Sigmoid colon (tissue), 4 donors: Measurements from ENCODE around the gene PAN2.

Experiments used
- POLR2AphosphoS5 ChIP-seq, 4 donors: sonication (generic); formaldehyde crosslinking; IDR thresholded peaks; one replicate each; pipeline ENCODE4 v1.6.1; 2017; ENCODE audit warnings: antibody characterized with exemption in 4 of 4
- TF ChIP-seq, protein P1 (sequence below), 4 experiments: fragments of 450-650 bp in 3 of 4; fragments of 200-600 bp in 1 of 4; IDR thresholded peaks; one replicate each; pipeline ENCODE4 v1.5.1; 2016 to 2019; ENCODE audit warnings: antibody characterized with exemption in 4 of 4, mild to moderate bottlenecking in 3 of 4, moderate library complexity in 2 of 4

DNA sequence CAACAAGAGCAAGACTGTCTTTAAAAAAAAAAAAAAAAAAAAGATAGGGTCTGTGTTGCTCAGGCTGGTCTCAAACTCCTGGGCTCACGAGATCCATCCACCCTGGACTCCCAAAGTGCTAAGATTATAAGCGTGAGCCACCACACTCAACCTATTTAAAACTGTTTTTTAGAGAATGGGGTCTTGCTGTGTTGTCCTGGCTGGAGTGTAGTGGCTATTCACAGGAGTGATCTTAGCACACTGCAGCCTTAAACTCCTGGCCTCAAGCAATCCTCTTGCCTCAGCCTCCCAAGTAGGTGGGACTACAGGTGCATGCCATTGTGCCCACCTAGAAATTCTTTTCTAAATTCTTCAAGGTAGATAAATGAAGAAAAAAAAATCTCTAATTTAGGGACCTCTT, 59.5 kb downstream of the PAN2 start:
- TF ChIP-seq, protein P1, sequence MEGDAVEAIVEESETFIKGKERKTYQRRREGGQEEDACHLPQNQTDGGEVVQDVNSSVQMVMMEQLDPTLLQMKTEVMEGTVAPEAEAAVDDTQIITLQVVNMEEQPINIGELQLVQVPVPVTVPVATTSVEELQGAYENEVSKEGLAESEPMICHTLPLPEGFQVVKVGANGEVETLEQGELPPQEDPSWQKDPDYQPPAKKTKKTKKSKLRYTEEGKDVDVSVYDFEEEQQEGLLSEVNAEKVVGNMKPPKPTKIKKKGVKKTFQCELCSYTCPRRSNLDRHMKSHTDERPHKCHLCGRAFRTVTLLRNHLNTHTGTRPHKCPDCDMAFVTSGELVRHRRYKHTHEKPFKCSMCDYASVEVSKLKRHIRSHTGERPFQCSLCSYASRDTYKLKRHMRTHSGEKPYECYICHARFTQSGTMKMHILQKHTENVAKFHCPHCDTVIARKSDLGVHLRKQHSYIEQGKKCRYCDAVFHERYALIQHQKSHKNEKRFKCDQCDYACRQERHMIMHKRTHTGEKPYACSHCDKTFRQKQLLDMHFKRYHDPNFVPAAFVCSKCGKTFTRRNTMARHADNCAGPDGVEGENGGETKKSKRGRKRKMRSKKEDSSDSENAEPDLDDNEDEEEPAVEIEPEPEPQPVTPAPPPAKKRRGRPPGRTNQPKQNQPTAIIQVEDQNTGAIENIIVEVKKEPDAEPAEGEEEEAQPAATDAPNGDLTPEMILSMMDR (IDR thresholded peaks at IDR 0.05): no peak
- no peak for TF ChIP-seq POLR2AphosphoS5 (IDR thresholded peaks at IDR 0.05)
